HG02840 (cell line): Measurements from ENCODE around the gene MAPK7.
"Not testable (repeated sequence)": the region's sequence is repeated elsewhere in the genome, so short reads cannot be mapped to it uniquely, and the experiment has no call there.

Source experiments
- ATAC-seq: cut with Tn5 transposase; IDR thresholded peaks from one replicate; pipeline ENCODE4 v1.9.1; 2021; ENCODE audit warnings: mild to moderate bottlenecking, moderate library complexity, moderate number of reproducible peaks; ENCODE audit not compliant: unreplicated experiment, low FRiP score

MAPK7 gene

GRCh38 chr17:19342611-19343255 lies 35.6 kb upstream of the MAPK7 start:
- ATAC-seq, result no peak

GRCh38 chr17:19343256-19343630 lies 35.1 kb upstream of the MAPK7 start:
- no peak for ATAC-seq

GRCh38 chr17:19343671-19344151 lies 34.6 kb upstream of the MAPK7 start:
- no peak for ATAC-seq

- no peak for ATAC-seq
These were observed 33.8 kb upstream of the MAPK7 start for GRCh38 chr17:19344311-19345066.

GRCh38 chr17:19345067-19345460 lies 33.2 kb upstream of the MAPK7 start:
- ATAC-seq, result no peak

- no peak for ATAC-seq
These were observed 32.6 kb upstream of the MAPK7 start for GRCh38 chr17:19345486-19346350.

GRCh38 chr17:19346351-19347255 lies 31.7 kb upstream of the MAPK7 start:
- no peak for ATAC-seq

GRCh38 chr17:19347323-19348080 lies 30.8 kb upstream of the MAPK7 start:
- ATAC-seq, result no peak

GRCh38 chr17:19348081-19348650 lies 30.1 kb upstream of the MAPK7 start:
- no peak for ATAC-seq

- ATAC-seq, result no peak
These were observed 29.5 kb upstream of the MAPK7 start for GRCh38 chr17:19348806-19349205.

GRCh38 chr17:19353401-19353800 lies 24.9 kb upstream of the MAPK7 start:
- ATAC-seq, result not testable (repeated sequence)

- no peak for ATAC-seq
These were observed 23.6 kb upstream of the MAPK7 start for GRCh38 chr17:19354748-19355147.

GRCh38 chr17:19357351-19357750 lies 20.9 kb upstream of the MAPK7 start:
- ATAC-seq, result no peak

- ATAC-seq, result no peak
These were observed 20.5 kb upstream of the MAPK7 start for GRCh38 chr17:19357761-19358160.

- ATAC-seq, result no peak
These were observed 19.1 kb upstream of the MAPK7 start for GRCh38 chr17:19359151-19359550.

- ATAC-seq, result no peak
These were observed 18.4 kb upstream of the MAPK7 start for GRCh38 chr17:19359856-19360255.

- ATAC-seq, result no peak
These were observed 17.5 kb upstream of the MAPK7 start for GRCh38 chr17:19360772-19361171.

- ATAC-seq, result no peak
These were observed 17.0 kb upstream of the MAPK7 start for GRCh38 chr17:19361326-19361725.

GRCh38 chr17:19361944-19362276 lies 16.4 kb upstream of the MAPK7 start:
- ATAC-seq, result no peak
